ENCODE data around the gene CSTA. TPM values are rescaled to one million over a fixed set of nuclear protein-coding genes. Genes with fewer than 3 reads are reported as not detected.

The CSTA gene
- total and polyA plus RNA-seq, 2 of the 8 experiments (the other 6 are each of a cell fraction or from before 2014, with no cell fraction given): not detected

DNA sequence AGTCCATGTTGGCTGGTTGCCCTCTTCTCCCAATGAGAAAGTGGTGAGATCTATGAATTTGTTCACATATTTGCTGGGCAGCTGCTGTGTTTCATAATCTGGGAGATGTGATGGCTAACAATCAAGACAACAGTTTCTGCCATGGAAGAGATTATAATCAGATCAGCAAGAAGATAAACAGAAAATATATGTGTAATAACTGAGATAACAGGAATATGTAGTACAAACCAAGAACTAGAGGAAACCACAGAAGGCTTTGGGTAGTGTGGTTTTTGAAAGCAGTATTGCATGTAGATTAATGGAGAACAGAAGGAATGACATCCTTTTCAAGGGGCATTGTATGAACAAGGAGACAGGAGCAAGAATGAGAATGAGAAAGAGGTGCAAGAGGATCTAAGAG is 12.2 kb upstream of the CSTA start:
- H2BK12ac ChIP-seq (ENCODE audit: low read depth, low read length): no peak overlapping the region
- H3K23ac ChIP-seq (ENCODE audit: insufficient read length): no peak overlapping the region
- no peak overlapping the region for H3K18ac ChIP-seq (ENCODE audit: extremely low read depth, low read length)
- H3K4ac ChIP-seq (replicated peaks; ENCODE audit: insufficient read length, low read depth, low read length): no peak overlapping the region
- H3K4me3 ChIP-seq (ENCODE audit: extremely low read depth in 1 of 4, insufficient read depth in 2 of 4, low read depth in 3 of 4, low read length in 4 of 4): no peak overlapping the region
- H3K27ac ChIP-seq (ENCODE audit: low read depth, low read length): no peak overlapping the region
- ChIA-PET POLR2A (ENCODE audit: partially characterized antibody) (no interaction called here), CTCF (ENCODE audit: partially characterized antibody) (interaction anchor here (1.1 to 5.5 kb wide), 4 partner anchors 13 to 27 kb away, joined by 3 to 25 read pairs (median 6); no protein-coding TSS in a partner anchor)
- no peak overlapping the region for H4K91ac ChIP-seq (replicated peaks; ENCODE audit: insufficient read length, low read length)
- H2BK20ac ChIP-seq (ENCODE audit: low read length): no peak overlapping the region
- H3K4me2 ChIP-seq (ENCODE audit: insufficient read depth in 1 of 2, low read depth in 2 of 2, low read length in 2 of 2): no peak overlapping the region
- FAIRE-seq (no peak), DNase-seq (ENCODE audit: low read depth in 1 of 2, low spot score in 2 of 2) (no peak)
- no peaks in the 10 kb centered on the region for H3K79me1 ChIP-seq (ENCODE audit: low read depth, low read length)
- no peak overlapping the region for H4K8ac ChIP-seq (ENCODE audit: extremely low read depth, insufficient read depth, low read length)
- H3K9ac ChIP-seq (replicated peaks in 1 of 4; ENCODE audit: extremely low read depth in 1 of 4, low read depth in 3 of 4, low read length in 3 of 4): no peak overlapping the region
- no peaks in the 10 kb centered on the region for H3K36me3 ChIP-seq (ENCODE audit: control insufficient read depth in 2 of 4, insufficient read depth in 4 of 4, low read length in 3 of 4)
- TF ChIP-seq RNF2 (IDR thresholded peaks at IDR 0.05; ENCODE audit: borderline replicate concordance, low read depth, low read length, missing control alignments, poor library complexity, severe bottlenecking) (no peak), POLR2AphosphoS5 (IDR thresholded peaks at IDR 0.05; ENCODE audit: low read depth, low read length) (no peak), ZNF274 (IDR thresholded peaks at IDR 0.05; ENCODE audit: borderline replicate concordance, extremely low read depth, low read length) (no peak)
- no peaks in the 10 kb centered on the region; a peak in 1 of 7 replicates for H3K27me3 ChIP-seq (replicated peaks in 1 of 4; ENCODE audit: control insufficient read depth in 3 of 4, extremely low read depth in 1 of 4, insufficient read depth in 3 of 4, low read length in 3 of 4)
- no peaks in the 10 kb centered on the region for H4K20me1 ChIP-seq (replicated peaks in 1 of 2; ENCODE audit: control insufficient read depth in 1 of 2, insufficient read depth in 2 of 2, low read length in 2 of 2)
- H3K23me2 ChIP-seq (ENCODE audit: low read depth, low read length): 0 out of 2 replicates have a peak, but pooled peaks cover 2% of the 10 kb centered on the region
- H2AFZ ChIP-seq (ENCODE audit: low read length): no peak overlapping the region
- H4K5ac ChIP-seq (ENCODE audit: insufficient read length, low read depth, low read length): no peak overlapping the region
- peaks cover 0 to 3% (median 1%) of the 10 kb centered on the region in 4 experiments; a peak in 3 of 7 replicates for H3K4me1 ChIP-seq (replicated peaks in 1 of 4; ENCODE audit: control insufficient read depth in 3 of 4, insufficient read depth in 4 of 4, low read length in 3 of 4)
- H2BK120ac ChIP-seq (replicated peaks; ENCODE audit: low read depth, low read length): no peak overlapping the region
- no peak overlapping the region for H2BK5ac ChIP-seq (ENCODE audit: low read depth, low read length)
- no peak overlapping the region for H2BK15ac ChIP-seq (ENCODE audit: low read length)
- no peaks in the 10 kb centered on the region for H3K9me3 ChIP-seq (ENCODE audit: insufficient read depth in 2 of 2, low read depth in 1 of 2, low read length in 1 of 2)
- H3K56ac ChIP-seq (replicated peaks; ENCODE audit: insufficient read length, low read depth, low read length): no peak overlapping the region
- no peak overlapping the region for H3K14ac ChIP-seq (ENCODE audit: insufficient read length)
- no peaks in the 10 kb centered on the region for H3K79me2 ChIP-seq (ENCODE audit: control insufficient read depth in 1 of 2, insufficient read depth in 2 of 2, low read length in 2 of 2)
- no peak overlapping the region for H2AK5ac ChIP-seq (ENCODE audit: low read depth, low read length)

Data from H1 (cell line).